Stimulated activated effector memory CD8-positive, alpha-beta T cell treated with anti-CD3 and anti-CD28 coated beads, Interleukin-12 subunit alpha, Interleukin-12 subunit beta, amount 100 ng/mL, for 72 hours (primary cell): ENCODE data around the gene SLC39A8.
"Not testable (repeated sequence)": the region's sequence is repeated elsewhere in the genome, so short reads cannot be mapped to it uniquely, and the experiment has no call there.

Experiments used
- ATAC-seq: fragments of 150-1000 bp; cut with Tn5 transposase; 2 replicates; pipeline ENCODE4 v1.10.0; 2021
- DNase-seq, 2 donors: peaks; one replicate each; pipeline ENCODE4 v3.0.0; 2021 to 2022; ENCODE audit warnings: low spot score in 2 of 2
- H3K27ac Mint-ChIP-seq: one replicate; pipeline ENCODE4 v1.8.0; 2022; ENCODE audit warnings: mild to moderate bottlenecking, mixed read lengths
- H3K36me3 Mint-ChIP-seq: one replicate; pipeline ENCODE4 v1.8.0; 2022; ENCODE audit warnings: mild to moderate bottlenecking, mixed read lengths
- H3K4me1 Mint-ChIP-seq: one replicate; pipeline ENCODE4 v1.8.0; 2022; ENCODE audit warnings: mixed read lengths
- H3K4me3 Mint-ChIP-seq: one replicate; pipeline ENCODE4 v1.8.0; 2022; ENCODE audit warnings: mild to moderate bottlenecking, mixed read lengths
- H3K9me3 Mint-ChIP-seq: one replicate; pipeline ENCODE4 v1.8.0; 2022; ENCODE audit warnings: mixed read lengths

SLC39A8 gene

DNA sequence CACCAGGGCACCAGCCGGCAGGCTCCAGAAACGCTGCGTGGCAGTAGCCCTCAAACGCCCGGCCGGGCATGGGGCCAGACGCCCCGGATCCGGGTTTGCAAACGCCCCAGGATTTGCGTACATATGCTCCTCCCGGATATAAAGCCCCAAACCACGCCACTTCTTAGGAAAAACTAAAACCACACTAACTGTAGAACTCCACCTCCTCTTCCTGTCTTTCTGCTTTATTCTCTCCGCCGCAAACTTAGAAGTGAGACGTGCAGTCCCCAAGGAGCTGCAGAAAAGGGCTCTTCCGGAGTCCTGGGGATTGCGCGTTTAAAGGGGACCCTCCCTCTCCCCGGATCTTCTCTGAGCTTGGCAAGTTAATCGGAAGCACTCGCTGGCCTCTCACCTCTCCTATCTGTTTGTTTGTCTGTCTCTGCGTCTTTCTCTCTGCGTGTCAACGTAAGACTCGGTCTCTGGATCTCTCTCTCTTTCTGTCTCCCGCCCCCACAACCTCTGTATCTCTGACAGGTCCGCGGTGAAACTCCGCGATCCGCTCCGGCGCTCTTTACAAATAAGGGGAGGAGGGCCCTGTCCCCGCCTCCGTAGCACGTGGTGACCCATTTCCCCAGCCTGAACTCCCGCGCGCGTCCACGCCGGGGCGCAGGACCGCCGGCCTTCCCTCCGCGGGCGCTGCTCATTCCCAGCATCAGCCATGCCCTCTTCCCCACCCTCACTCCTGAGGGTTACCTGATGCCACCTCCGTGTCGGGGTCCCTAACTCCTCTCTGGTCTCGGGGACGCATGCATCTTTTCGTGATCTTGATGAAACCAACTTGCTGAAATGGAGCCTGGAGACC, at the start of gene SLC39A8:
SLC39A8 (minus strand) TSS at position 529 of the 841 bp plus-strand sequence. CDS start 820 bp downstream, outside the sequence.
- no peaks in the 10 kb centered on the region for H3K9me3 Mint-ChIP-seq
- DNase-seq: peak; percentile 72 to 92
- ATAC-seq: peak; percentile 89
- peak within 1 kb of the TSS; percentile 86 for H3K4me3 Mint-ChIP-seq
- H3K36me3 Mint-ChIP-seq: peaks cover 31% of the 10 kb centered on the region
- H3K4me1 Mint-ChIP-seq: peaks cover 42% of the 10 kb centered on the region
- H3K27ac Mint-ChIP-seq: peak within 1 kb of the TSS; percentile 97

DNA sequence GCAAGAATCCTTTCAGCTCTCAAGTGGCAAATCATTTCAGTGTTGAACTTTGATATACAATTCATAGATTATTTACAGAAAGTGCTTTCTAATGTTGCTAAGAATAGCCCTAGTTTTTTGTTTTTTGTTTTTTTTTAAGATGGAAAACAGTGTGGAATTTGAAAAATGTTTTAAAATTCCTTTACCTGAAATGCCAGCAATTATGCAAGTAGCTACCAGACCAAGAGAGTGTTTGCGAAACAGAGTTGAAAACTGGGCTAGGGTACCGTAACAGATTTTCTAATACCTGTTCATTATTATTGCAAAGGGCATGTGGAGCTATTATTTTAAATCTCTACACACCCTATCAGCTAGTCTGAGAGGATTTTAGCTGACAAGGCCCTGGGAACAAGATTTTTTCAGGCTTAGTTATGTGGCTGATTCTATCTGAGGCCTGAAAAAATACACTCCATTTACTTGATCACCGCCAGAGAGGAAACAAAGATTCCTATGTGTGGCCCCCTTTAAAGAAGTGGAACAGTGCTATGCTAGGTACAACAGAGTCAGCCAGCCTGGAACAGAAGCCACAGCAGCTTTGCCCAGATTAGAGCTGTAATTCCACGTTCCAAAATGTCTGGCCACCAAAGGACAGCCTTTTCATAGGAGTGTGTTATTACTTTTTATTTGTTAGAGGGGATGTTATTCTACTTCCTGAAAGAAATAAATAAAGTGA, 46.9 kb upstream of the SLC39A8 start:
- DNase-seq (no peak), ATAC-seq (no peak)
- no peak overlapping the region for H3K4me3 Mint-ChIP-seq
- no peaks in the 10 kb centered on the region for H3K36me3 Mint-ChIP-seq
- H3K27ac Mint-ChIP-seq: no peak overlapping the region
- no peaks in the 10 kb centered on the region for H3K9me3 Mint-ChIP-seq
- H3K4me1 Mint-ChIP-seq: peaks cover 15% of the 10 kb centered on the region

GRCh38 chr4:102390438-102390837, 45.2 kb upstream of the SLC39A8 start:
- H3K4me3 Mint-ChIP-seq: peak overlapping the region; percentile 9

GRCh38 chr4:102388611-102389010, 43.3 kb upstream of the SLC39A8 start:
- Mint-ChIP-seq H3K4me3 (no peak overlapping the region), H3K36me3 (no peaks in the 10 kb centered on the region), H3K9me3 (no peaks in the 10 kb centered on the region), H3K27ac (no peak overlapping the region), H3K4me1 (peaks cover 15% of the 10 kb centered on the region)
- DNase-seq (no peak), ATAC-seq (no peak)

More at GRCh38 chr4:102390438-102390837, 45.2 kb upstream of the SLC39A8 start:
- Mint-ChIP-seq H3K9me3 (no peaks in the 10 kb centered on the region), H3K4me1 (peaks cover 15% of the 10 kb centered on the region), H3K27ac (peak overlapping the region; percentile 53), H3K36me3 (no peaks in the 10 kb centered on the region)
- ATAC-seq (peak; percentile 100), DNase-seq (no peak)

DNA sequence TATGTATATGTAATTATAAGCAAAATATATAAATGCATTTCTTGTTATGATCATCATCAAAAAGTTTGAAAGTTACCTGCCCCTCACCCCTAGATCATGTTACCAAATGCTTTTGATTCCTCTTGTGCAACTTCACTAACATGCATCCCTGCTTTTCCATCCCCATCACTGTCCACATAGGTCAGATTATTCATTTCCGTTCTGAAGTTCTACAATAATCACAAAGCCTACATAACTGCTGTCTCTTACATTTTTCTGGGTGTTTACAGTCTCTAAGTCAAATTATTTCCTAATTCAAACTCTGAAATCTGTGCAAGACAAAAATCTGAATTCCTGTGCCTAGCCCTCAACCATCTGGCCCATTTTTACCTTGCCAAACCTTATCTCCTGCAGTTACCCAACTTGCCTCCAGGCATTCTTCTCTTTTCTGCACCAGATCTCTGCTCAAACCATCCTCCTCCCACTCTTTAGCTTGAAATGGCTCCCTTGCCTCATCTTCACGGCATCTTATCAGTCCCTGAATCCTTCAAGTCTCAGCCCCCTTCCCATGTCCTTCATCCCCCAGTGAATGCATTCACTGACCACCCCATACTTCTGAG, 42.4 kb upstream of the SLC39A8 start:
- H3K4me1 Mint-ChIP-seq: peaks cover 15% of the 10 kb centered on the region
- no peak overlapping the region for H3K27ac Mint-ChIP-seq
- H3K4me3 Mint-ChIP-seq: no peak overlapping the region
- H3K9me3 Mint-ChIP-seq: no peaks in the 10 kb centered on the region
- ATAC-seq (no peak), DNase-seq (no peak)
- no peaks in the 10 kb centered on the region for H3K36me3 Mint-ChIP-seq

GRCh38 chr4:102386966-102387365, 41.7 kb upstream of the SLC39A8 start:
- DNase-seq (no peak), ATAC-seq (no peak)
- Mint-ChIP-seq H3K9me3 (no peaks in the 10 kb centered on the region), H3K4me3 (no peak overlapping the region), H3K27ac (no peak overlapping the region), H3K36me3 (no peaks in the 10 kb centered on the region), H3K4me1 (peaks cover 15% of the 10 kb centered on the region)

DNA sequence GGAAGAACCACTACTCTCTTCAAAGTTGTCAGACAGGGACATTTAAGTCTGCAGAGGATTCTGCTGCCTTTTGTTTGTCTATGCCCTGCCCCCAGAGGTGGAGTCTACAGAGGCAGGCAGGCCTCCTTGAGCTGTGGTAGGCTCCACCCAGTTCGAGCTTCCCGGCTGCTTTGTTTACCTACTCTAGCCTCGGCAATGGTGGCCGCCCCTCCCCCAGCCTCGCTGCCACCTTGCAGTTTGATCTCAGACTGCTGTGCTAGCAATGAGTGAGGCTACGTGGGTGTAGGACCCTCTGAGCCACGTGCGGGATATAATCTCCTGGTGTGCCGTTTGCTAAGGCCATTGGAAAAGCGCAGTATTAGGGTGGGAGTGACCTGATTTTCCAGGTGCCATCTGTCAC, 35.0 kb upstream of the SLC39A8 start:
- H3K36me3 Mint-ChIP-seq, H3K4me1 Mint-ChIP-seq, H3K27ac Mint-ChIP-seq, DNase-seq, H3K9me3 Mint-ChIP-seq, ATAC-seq, H3K4me3 Mint-ChIP-seq: not testable (repeated sequence)

DNA sequence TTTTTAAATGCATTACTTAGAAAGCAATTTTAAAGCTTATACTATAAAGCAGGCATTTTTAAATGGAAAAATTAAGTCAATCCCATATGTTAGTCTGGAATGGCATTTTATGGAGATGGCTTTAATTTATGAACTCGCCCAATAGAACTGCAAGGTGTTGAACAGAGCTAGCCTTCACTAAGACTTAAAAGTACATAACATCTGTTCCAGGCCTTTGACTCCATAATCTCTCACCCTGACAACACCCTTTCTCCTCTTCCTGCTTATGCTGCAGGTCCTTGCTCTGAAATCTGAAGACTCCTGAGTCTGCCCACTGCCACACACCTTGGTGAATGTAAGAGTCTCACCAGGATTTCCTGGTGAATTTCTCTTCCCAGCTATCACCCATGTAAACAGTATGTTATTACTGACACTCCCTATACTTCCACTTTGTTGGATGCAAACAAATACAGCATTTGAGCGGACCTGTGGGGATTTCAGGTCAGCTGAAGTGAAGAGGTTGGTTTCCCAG, 17.7 kb upstream of the SLC39A8 start:
- ATAC-seq (no peak), DNase-seq (no peak)
- Mint-ChIP-seq H3K36me3 (no peaks in the 10 kb centered on the region), H3K4me3 (no peak overlapping the region), H3K4me1 (no peaks in the 10 kb centered on the region), H3K9me3 (no peaks in the 10 kb centered on the region), H3K27ac (peak overlapping the region; percentile 44)

DNA sequence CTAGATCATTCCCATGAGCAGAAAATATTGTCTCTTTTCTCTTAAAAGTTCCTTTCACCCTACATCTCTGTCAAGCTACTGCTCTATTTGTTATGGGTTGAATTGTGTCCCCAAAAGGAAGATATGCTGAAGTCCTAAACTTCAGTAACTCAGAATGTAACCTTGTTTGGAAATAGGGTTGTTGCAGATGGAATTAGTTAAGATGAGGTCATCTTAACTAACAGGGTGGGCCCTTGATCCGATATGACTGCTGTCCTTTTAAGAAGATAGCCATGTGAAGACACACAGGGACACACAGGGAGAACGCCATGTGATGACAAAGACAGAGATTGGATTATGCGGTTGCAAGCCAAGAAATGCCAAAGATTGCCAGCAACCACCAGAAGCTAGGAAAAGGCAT, 12.8 kb upstream of the SLC39A8 start:
- H3K4me3 Mint-ChIP-seq: no peak overlapping the region
- ATAC-seq (no peak), DNase-seq (no peak)
- H3K27ac Mint-ChIP-seq: no peak overlapping the region
- H3K4me1 Mint-ChIP-seq: peaks cover 4% of the 10 kb centered on the region
- H3K36me3 Mint-ChIP-seq: no peaks in the 10 kb centered on the region
- H3K9me3 Mint-ChIP-seq: no peaks in the 10 kb centered on the region

DNA sequence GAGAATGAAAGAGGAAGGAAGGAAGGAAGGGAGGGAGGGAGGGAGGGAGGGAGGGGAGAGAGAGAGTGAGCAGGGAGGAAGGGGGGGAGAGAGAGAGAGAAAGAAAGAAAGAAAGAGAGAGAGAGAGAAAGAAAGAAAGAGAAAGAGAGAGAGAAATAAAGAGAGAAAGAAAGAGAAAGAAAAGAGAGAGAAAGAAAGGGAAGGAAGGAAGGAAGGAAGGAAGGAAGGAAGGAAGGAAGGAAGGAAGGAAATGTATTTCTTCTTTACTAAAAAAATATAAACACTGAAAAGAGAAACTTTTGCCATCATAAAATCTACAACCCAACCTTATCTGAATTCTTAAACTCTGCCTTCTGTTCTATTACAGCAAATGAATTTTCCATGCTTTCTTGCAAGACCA, 12.4 kb upstream of the SLC39A8 start:
- H3K4me1 Mint-ChIP-seq, H3K9me3 Mint-ChIP-seq, H3K27ac Mint-ChIP-seq, DNase-seq, H3K4me3 Mint-ChIP-seq, H3K36me3 Mint-ChIP-seq, ATAC-seq: not testable (repeated sequence)

- peaks cover 4% of the 10 kb centered on the region for H3K4me1 Mint-ChIP-seq
- no peaks in the 10 kb centered on the region for H3K9me3 Mint-ChIP-seq
- no peak overlapping the region for H3K4me3 Mint-ChIP-seq
- no peaks in the 10 kb centered on the region for H3K36me3 Mint-ChIP-seq
- DNase-seq: no peak
- ATAC-seq: no peak
- H3K27ac Mint-ChIP-seq: no peak overlapping the region
These were observed 11.4 kb upstream of the SLC39A8 start for GRCh38 chr4:102356562-102357202.

DNA sequence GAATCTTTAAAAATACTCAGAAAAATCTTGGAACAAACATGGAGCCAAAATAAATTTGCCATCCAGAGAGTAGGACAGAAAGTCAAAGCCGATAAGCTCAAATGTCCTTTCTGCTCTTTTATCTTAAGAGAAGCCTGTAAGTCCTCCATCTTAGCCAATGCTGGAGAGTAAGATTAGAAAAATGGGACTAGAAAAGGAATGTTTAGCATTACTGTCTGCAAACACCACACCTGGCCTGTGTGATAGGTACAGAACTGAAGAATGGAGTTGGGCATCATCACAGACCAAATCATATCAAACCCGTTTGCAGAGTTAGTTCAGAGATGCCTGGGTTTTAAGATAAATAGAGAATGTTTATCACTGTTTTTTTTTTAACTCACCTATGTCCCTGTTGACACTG, 10.5 kb upstream of the SLC39A8 start:
- Mint-ChIP-seq H3K4me3 (no peak overlapping the region), H3K4me1 (peaks cover 4% of the 10 kb centered on the region), H3K36me3 (no peaks in the 10 kb centered on the region), H3K27ac (no peak overlapping the region), H3K9me3 (no peaks in the 10 kb centered on the region)
- DNase-seq (no peak), ATAC-seq (no peak)

- H3K9me3 Mint-ChIP-seq: no peaks in the 10 kb centered on the region
- no peak for DNase-seq
- H3K36me3 Mint-ChIP-seq: no peaks in the 10 kb centered on the region
- peaks cover 4% of the 10 kb centered on the region for H3K4me1 Mint-ChIP-seq
- H3K27ac Mint-ChIP-seq: no peak overlapping the region
- no peak overlapping the region for H3K4me3 Mint-ChIP-seq
- ATAC-seq: no peak
These were observed 9.6 kb upstream of the SLC39A8 start for GRCh38 chr4:102354671-102355454.

- H3K36me3 Mint-ChIP-seq: no peaks in the 10 kb centered on the region
- H3K9me3 Mint-ChIP-seq: no peaks in the 10 kb centered on the region
- DNase-seq (no peak), ATAC-seq (no peak)
- no peak overlapping the region for H3K4me3 Mint-ChIP-seq
- H3K4me1 Mint-ChIP-seq: peaks cover 4% of the 10 kb centered on the region
- H3K27ac Mint-ChIP-seq: no peak overlapping the region
These were observed 7.5 kb upstream of the SLC39A8 start for GRCh38 chr4:102352781-102353180.
